ENCODE results near the gene AMH. TPM values are rescaled to one million over a fixed set of nuclear protein-coding genes. Genes with fewer than 3 reads are reported as not detected.
A peak's percentile ranks its signal among the peaks of the same experiment; 100 is the strongest.

Gene AMH
- polyA plus RNA-seq, 3 donors, result 0.12 TPM; not detected in 2

GRCh38 chr19:2212861-2213711, 36.0 kb upstream of the AMH start:
- no peak overlapping the region for H3K4me2 ChIP-seq (replicated peaks; ENCODE audit: extremely low read depth, low read length, poor library complexity, severe bottlenecking)
- no peak overlapping the region for H3K4me3 ChIP-seq (replicated peaks in 1 of 3; ENCODE audit: low read depth in 2 of 3, low read length in 3 of 3)
- Mint-ChIP-seq H3K27me3 (ENCODE audit: low read depth in 3 of 3) (peaks cover 0 to 2% (median 0%) of the 10 kb centered on the region in 3 donors), H3K36me3 (peaks cover 70 to 94% of the 10 kb centered on the region in 2 donors), H3K27ac (peak overlapping the region in 2 of 7 donors; percentile 46 to 61), H3K4me1 (no peaks in the 10 kb centered on the region), H3K4me3 (no peak overlapping the region), H3K9me3 (no peaks in the 10 kb centered on the region)
- intact Hi-C loops (cut with micrococcal nuclease), result no loop called here
- H3K4me1 ChIP-seq (ENCODE audit: control insufficient read depth in 1 of 2, insufficient read depth in 2 of 2, low read length in 2 of 2), result no peaks in the 10 kb centered on the region
- no peak overlapping the region for H3K9ac ChIP-seq (ENCODE audit: insufficient read depth, low read length, poor library complexity, severe bottlenecking)
- peaks cover 94 to 100% of the 10 kb centered on the region in 2 donors for H3K36me3 ChIP-seq (replicated peaks in 1 of 2; ENCODE audit: control insufficient read depth in 1 of 2, insufficient read depth in 2 of 2, low read length in 2 of 2)
- H3K9me3 ChIP-seq (replicated peaks in 1 of 2; ENCODE audit: control insufficient read depth in 1 of 2, insufficient read depth in 1 of 2, low read length in 2 of 2), result no peaks in the 10 kb centered on the region
- H2AFZ ChIP-seq (ENCODE audit: insufficient read depth, low read depth, low read length, poor library complexity, severe bottlenecking), result no peak overlapping the region
- H4K20me1 ChIP-seq (ENCODE audit: insufficient read depth, low read length), result peaks cover 8% of the 10 kb centered on the region
- no peaks in the 10 kb centered on the region for H3K79me2 ChIP-seq (ENCODE audit: insufficient read depth, low read length)
- DNase-seq, result no peak
- 96% methylated on average over 20 of the region's 21 CpGs for WGBS (ENCODE audit: insufficient coverage)
- TF ChIP-seq CTCF (IDR thresholded peaks at IDR 0.05), result no peak
- no peak overlapping the region for H3K27ac ChIP-seq (ENCODE audit: low read depth in 1 of 2, low read length in 2 of 2)
- no peaks in the 10 kb centered on the region for H3K27me3 ChIP-seq (ENCODE audit: control insufficient read depth in 2 of 2, insufficient read depth in 2 of 2, low read length in 2 of 2)

- Histone ChIP-seq H3K4me3 (replicated peaks in 1 of 3; ENCODE audit: low read depth in 2 of 3, low read length in 3 of 3) (no peak overlapping the region), H3K9ac (ENCODE audit: insufficient read depth, low read length, poor library complexity, severe bottlenecking) (no peak overlapping the region), H2AFZ (ENCODE audit: insufficient read depth, low read depth, low read length, poor library complexity, severe bottlenecking) (no peak overlapping the region), H3K27ac (ENCODE audit: low read depth in 1 of 2, low read length in 2 of 2) (no peak overlapping the region), H3K4me2 (replicated peaks; ENCODE audit: extremely low read depth, low read length, poor library complexity, severe bottlenecking) (no peak overlapping the region), H3K27me3 (ENCODE audit: control insufficient read depth in 2 of 2, insufficient read depth in 2 of 2, low read length in 2 of 2) (no peaks in the 10 kb centered on the region), H3K79me2 (ENCODE audit: insufficient read depth, low read length) (no peaks in the 10 kb centered on the region), H4K20me1 (ENCODE audit: insufficient read depth, low read length) (peaks cover 8% of the 10 kb centered on the region), H3K4me1 (ENCODE audit: control insufficient read depth in 1 of 2, insufficient read depth in 2 of 2, low read length in 2 of 2) (no peaks in the 10 kb centered on the region), H3K36me3 (replicated peaks in 1 of 2; ENCODE audit: control insufficient read depth in 1 of 2, insufficient read depth in 2 of 2, low read length in 2 of 2) (peaks cover 89 to 100% of the 10 kb centered on the region in 2 donors), H3K9me3 (replicated peaks in 1 of 2; ENCODE audit: control insufficient read depth in 1 of 2, insufficient read depth in 1 of 2, low read length in 2 of 2) (no peaks in the 10 kb centered on the region)
- no peak for TF ChIP-seq CTCF (IDR thresholded peaks at IDR 0.05)
- DNase-seq, result no peak
- WGBS (ENCODE audit: insufficient coverage), result 90% methylated on average over 26 of the region's 26 CpGs
- Mint-ChIP-seq H3K4me3 (no peak overlapping the region), H3K36me3 (peaks cover 70 to 96% of the 10 kb centered on the region in 2 donors), H3K4me1 (no peaks in the 10 kb centered on the region), H3K27ac (peak overlapping the region in 3 of 7 donors; percentile 35 to 61 (median 50)), H3K9me3 (no peaks in the 10 kb centered on the region), H3K27me3 (ENCODE audit: low read depth in 3 of 3) (peaks cover 0 to 2% (median 0%) of the 10 kb centered on the region in 3 donors)
- intact Hi-C loops (cut with micrococcal nuclease), result no loop called here
These were observed 35.3 kb upstream of the AMH start for GRCh38 chr19:2213799-2214198.

Measured in CD14-positive monocyte (primary cell).